Mesothelial cell of epicardium (in vitro differentiated cells): Measurements from ENCODE around the gene KRT6A. TPM values are rescaled to one million over a fixed set of nuclear protein-coding genes. Genes with fewer than 3 reads are reported as not detected.
A peak's percentile ranks its signal among the peaks of the same experiment; 100 is the strongest.

Experiments
- DNase-seq, 2 experiments: peaks; one replicate each; pipeline ENCODE4 v3.0.0; 2021; ENCODE audit warnings: low spot score in 2 of 2; ENCODE audit not compliant: unreplicated experiment in 2 of 2
- H3K27ac Mint-ChIP-seq: 2 replicates; pipeline ENCODE4 v1.8.0; 2021; ENCODE audit warnings: mixed read lengths
- H3K27me3 Mint-ChIP-seq: 2 replicates; pipeline ENCODE4 v1.8.0; 2021; ENCODE audit warnings: low read depth, mixed read lengths
- H3K36me3 Mint-ChIP-seq: 2 replicates; pipeline ENCODE4 v1.8.0; 2021; ENCODE audit warnings: mixed read lengths
- H3K4me1 Mint-ChIP-seq: 2 replicates; pipeline ENCODE4 v1.8.0; 2021; ENCODE audit warnings: mixed read lengths
- H3K4me3 Mint-ChIP-seq: 2 replicates; pipeline ENCODE4 v1.8.0; 2021; ENCODE audit warnings: mild to moderate bottlenecking, moderate library complexity, mixed read lengths
- H3K9me3 Mint-ChIP-seq: 2 replicates; pipeline ENCODE4 v1.8.0; 2021; ENCODE audit warnings: mixed read lengths
- total RNA-seq: library from RNA; stranded (reverse); gene quantifications from 3 replicates; pipeline ENCODE4 v1.2.1, GENCODE V29; 2021
- TF ChIP-seq, protein P1 (sequence below): fragments of 200-600 bp; sonication (generic); IDR thresholded peaks from one replicate; pipeline ENCODE4 v1.5.0; 2021; ENCODE audit warnings: antibody characterized with exemption; ENCODE audit not compliant: unreplicated experiment

The KRT6A gene
- total RNA-seq, 1 donor from 2014 or later = 1.2 TPM

DNA sequence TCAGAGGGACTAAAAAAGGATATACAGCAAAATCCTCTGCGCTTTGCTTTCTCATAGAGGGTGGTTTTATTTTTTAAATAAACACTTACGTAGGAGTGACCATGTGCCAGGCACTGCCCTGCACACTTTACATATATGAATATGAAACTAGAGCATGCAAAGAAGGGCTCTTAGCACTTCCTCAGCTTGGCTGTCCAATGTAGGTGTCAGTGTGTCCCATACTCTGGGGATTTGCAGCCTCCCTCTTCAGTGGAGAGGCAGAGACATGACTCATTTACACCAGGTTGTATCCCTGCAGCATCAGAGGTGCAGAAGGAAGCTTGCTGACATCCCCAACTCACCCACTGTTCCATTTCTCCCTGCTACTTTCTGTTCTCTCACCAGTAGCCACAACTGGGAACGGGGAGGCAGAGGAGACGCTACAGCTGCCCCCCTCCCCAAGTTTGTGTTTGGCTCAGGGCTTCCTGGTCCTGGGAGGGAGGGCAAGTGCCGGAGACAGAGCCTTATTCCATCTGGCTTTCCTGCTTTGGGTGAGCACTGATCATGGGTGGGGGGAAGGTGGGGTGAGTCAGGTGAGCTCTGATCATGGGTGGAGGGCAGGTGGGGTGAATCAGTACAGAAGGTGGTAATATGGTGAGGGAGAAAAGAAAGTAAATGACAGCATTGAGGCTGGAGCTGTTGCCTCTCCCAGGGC, 32.0 kb upstream of the KRT6A start:
- Mint-ChIP-seq H3K27me3 (peaks cover 7% of the 10 kb centered on the region), H3K4me3 (no peak overlapping the region), H3K36me3 (no peaks in the 10 kb centered on the region), H3K4me1 (peaks cover 32% of the 10 kb centered on the region), H3K9me3 (no peaks in the 10 kb centered on the region), H3K27ac (peak overlapping the region; percentile 66)
- TF ChIP-seq, protein P1, sequence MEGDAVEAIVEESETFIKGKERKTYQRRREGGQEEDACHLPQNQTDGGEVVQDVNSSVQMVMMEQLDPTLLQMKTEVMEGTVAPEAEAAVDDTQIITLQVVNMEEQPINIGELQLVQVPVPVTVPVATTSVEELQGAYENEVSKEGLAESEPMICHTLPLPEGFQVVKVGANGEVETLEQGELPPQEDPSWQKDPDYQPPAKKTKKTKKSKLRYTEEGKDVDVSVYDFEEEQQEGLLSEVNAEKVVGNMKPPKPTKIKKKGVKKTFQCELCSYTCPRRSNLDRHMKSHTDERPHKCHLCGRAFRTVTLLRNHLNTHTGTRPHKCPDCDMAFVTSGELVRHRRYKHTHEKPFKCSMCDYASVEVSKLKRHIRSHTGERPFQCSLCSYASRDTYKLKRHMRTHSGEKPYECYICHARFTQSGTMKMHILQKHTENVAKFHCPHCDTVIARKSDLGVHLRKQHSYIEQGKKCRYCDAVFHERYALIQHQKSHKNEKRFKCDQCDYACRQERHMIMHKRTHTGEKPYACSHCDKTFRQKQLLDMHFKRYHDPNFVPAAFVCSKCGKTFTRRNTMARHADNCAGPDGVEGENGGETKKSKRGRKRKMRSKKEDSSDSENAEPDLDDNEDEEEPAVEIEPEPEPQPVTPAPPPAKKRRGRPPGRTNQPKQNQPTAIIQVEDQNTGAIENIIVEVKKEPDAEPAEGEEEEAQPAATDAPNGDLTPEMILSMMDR = no peak
- peak in 1 of 2 experiments; percentile 34 for DNase-seq

DNA sequence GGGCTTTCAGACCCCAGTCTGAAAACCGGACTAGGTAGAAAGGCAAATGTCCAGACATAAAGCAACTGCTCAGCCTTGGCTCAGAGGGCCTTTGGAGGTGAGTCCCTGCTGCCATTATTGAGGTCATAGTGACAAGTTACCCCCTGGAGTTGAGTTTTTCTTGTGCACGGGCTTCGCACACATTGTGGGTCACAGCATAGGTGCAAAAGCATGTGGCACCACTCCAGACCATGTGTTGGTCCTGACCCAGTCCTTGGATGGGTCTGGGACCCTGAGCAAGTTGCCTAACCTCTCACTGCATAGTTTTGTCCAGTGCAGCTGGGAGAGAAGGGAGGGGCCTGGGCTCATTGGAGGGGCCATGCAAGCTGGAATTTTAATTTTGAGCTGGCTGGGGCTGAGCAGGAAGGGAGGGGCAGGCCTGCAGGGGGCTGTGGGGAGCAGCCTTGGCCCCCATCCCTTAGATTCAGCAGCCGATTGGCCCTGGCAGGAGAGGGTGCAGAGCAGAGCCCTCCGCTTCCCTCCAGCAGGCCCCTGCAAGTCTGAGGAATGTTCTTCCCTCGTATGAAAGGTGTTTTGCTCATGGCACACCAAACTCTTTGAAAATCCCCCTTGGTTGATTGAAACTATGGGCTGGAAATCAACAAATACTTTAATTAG, 31.3 kb upstream of the KRT6A start:
- Mint-ChIP-seq H3K4me3 (no peak overlapping the region), H3K9me3 (no peaks in the 10 kb centered on the region), H3K4me1 (peaks cover 32% of the 10 kb centered on the region), H3K27me3 (peaks cover 4% of the 10 kb centered on the region), H3K36me3 (no peaks in the 10 kb centered on the region), H3K27ac (peak overlapping the region; percentile 66)
- TF ChIP-seq, protein P1 = no peak
- DNase-seq = peak in 1 of 2 experiments; percentile 36

DNA sequence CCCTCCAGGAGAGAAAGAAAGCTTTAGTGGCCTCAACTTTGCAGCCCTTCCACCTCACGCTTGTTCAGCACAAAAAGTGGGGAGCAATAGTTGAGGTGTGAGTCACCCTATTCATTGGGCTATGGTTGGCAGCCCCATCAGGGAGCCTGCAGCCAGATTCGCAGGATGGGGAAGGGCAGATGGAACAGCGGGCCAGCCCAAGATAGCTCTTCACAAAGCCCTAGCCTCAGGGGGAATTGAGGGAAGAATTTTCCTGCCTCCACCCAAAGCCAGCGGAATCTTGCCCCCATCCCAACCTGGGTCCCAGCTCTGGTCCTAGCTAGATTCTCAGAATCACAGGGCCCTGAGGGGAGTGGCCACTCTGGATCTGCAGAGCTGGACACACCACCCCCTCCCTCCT, 30.8 kb upstream of the KRT6A start:
- Mint-ChIP-seq H3K4me1 (peaks cover 32% of the 10 kb centered on the region), H3K27me3 (peaks cover 9% of the 10 kb centered on the region), H3K27ac (no peak overlapping the region), H3K36me3 (no peaks in the 10 kb centered on the region), H3K9me3 (no peaks in the 10 kb centered on the region), H3K4me3 (no peak overlapping the region)
- TF ChIP-seq, protein P1 = no peak
- DNase-seq = peak in 1 of 2 experiments; percentile 35

DNA sequence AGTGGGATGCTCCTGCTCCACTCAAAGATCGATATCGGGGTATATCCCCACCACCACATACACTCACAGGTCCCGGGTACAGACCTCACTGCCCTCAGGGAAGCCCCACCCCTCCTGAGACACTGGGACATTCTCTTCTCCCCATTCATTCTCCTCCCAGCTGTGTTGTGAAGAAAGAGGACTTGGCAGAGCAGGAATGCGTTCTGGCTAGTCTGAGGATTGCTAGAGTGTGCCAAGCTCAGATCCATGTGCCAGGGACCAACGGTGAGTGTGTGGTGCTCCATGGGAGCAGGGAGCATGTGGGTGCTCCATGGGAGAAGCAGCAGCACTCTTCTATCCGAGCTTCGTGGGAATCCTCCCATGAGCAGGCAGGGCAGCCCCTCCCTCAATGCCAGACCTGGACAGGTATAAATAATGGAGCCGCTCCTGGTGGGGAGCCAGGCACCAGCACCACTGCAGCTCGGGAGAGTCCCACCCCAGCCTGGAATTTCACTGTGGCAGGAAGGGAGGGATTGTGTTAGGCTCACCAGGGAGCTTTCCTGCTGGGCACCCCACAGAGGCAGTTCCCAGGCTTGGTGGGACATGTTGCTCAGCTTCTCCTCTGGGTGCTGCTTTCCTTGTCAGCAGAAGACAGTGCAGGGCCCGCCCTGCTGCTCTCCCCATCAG, 29.4 kb upstream of the KRT6A start:
- no peaks in the 10 kb centered on the region for H3K36me3 Mint-ChIP-seq
- peak overlapping the region; percentile 53 for H3K27ac Mint-ChIP-seq
- H3K4me3 Mint-ChIP-seq = no peak overlapping the region
- H3K27me3 Mint-ChIP-seq = peaks cover 13% of the 10 kb centered on the region
- peaks cover 32% of the 10 kb centered on the region for H3K4me1 Mint-ChIP-seq
- TF ChIP-seq, protein P1 = no peak
- H3K9me3 Mint-ChIP-seq = no peaks in the 10 kb centered on the region
- DNase-seq = peak in 1 of 2 experiments; percentile 39

DNA sequence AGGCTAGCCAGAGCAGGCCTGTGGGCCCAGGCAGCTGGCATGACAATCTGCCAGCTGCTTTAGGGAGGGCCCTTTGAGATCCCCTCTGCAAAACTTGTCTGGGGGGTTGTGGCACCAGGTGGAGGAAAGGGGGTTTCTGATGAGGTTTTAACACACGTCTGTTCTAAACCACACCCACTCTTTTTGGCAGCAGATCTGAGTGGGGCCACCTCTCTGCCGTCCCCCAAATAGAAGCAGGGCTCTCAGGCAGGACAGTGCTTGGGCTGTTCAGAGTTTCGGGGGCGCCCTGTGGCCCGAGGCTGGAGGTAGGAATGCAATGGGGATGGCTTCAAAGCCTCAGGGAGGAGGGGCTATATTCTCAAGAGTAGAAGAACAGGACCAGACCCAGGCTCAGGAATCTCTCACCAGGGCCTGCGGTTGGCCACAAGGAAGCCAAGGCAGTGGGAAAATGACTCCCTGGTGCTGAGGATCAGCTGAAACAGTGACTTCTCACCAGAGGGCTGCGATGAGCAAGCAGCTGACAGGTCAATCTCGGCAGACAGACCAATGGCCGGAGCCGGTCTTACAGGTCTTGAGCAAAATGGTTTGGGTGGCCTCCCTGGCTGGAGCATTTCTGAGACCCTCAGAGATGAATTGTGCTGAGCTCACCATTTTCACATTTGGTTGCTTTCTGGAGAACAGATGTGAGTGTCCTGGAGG, 28.7 kb upstream of the KRT6A start:
- Mint-ChIP-seq H3K27me3 (peaks cover 13% of the 10 kb centered on the region), H3K4me1 (peaks cover 32% of the 10 kb centered on the region), H3K36me3 (no peaks in the 10 kb centered on the region), H3K9me3 (no peaks in the 10 kb centered on the region), H3K4me3 (no peak overlapping the region), H3K27ac (peak overlapping the region; percentile 16)
- TF ChIP-seq, protein P1 = no peak
- no peak for DNase-seq
